Panc1 (cell line): ENCODE measurements around the gene FRMD4A. TPM values are rescaled to one million over a fixed set of nuclear protein-coding genes. Genes with fewer than 3 reads are reported as not detected.

Source experiments
- ATAC-seq: fragments of 200-7000 bp; cut with Tn5 transposase; 2 replicates; pipeline ENCODE4 v1.9.1; 2020; ENCODE audit warnings: mild to moderate bottlenecking, moderate library complexity
- BruUV-seq: library from RNA; stranded (reverse); fragments of 400-500 nt; replicated peaks from 2 replicates; lab custom pipeline; 2021; lab: Mats Ljungman, UMichigan
- CTCF ChIA-PET: fragments of 300-600 bp; sonication (Branson Sonifier 250); formaldehyde crosslinking; loops from one replicate; lab custom pipeline; 2022; ENCODE audit warnings: antibody characterized with exemption; lab: Charles Lee
- POLR2A ChIA-PET: fragments of 300-600 bp; sonication (Branson Sonifier 250); formaldehyde crosslinking; loops from one replicate; lab custom pipeline; 2022; ENCODE audit warnings: antibody characterized with exemption; lab: Charles Lee
- DNase-seq: peaks from one replicate; pipeline ENCODE4 v3.0.0-alpha.2; 2010; ENCODE audit warnings: low read depth, low spot score
- H3K27ac ChIP-seq: 2 replicates; pipeline ENCODE4 v1.5.1; 2011; ENCODE audit warnings: mild to moderate bottlenecking, low read length, inconsistent platforms
- H3K27me3 ChIP-seq: fragments of 200-500 bp; sonication (Bioruptor generic); 2 replicates; pipeline ENCODE4 v1.6.0; 2014; ENCODE audit warnings: low read length, inconsistent platforms; ENCODE audit not compliant: control insufficient read depth, insufficient read depth
- H3K36me3 ChIP-seq: fragments of 200-500 bp; sonication (Bioruptor generic); 2 replicates; pipeline ENCODE4 v1.5.1; 2014; ENCODE audit warnings: inconsistent platforms, mild to moderate bottlenecking, low read length, moderate library complexity; ENCODE audit not compliant: control insufficient read depth, insufficient read depth
- H3K4me1 ChIP-seq: 2 replicates; pipeline ENCODE4 v1.5.1; 2011; ENCODE audit warnings: inconsistent platforms, mild to moderate bottlenecking, low read length, moderate library complexity; ENCODE audit not compliant: control insufficient read depth, insufficient read depth
- H3K4me3 ChIP-seq, 2 experiments: 2 replicates each; pipeline ENCODE4 v1.5.1; 2011 to 2012; ENCODE audit warnings: low read depth in 2 of 2, low read length in 2 of 2, mild to moderate bottlenecking in 2 of 2, inconsistent platforms in 1 of 2, moderate library complexity in 1 of 2
- H3K9me3 ChIP-seq: fragments of 200-500 bp; sonication (Bioruptor generic); 2 replicates; pipeline ENCODE4 v1.5.1; 2014; ENCODE audit warnings: low read depth, mild to moderate bottlenecking, inconsistent platforms, low read length, moderate library complexity; ENCODE audit not compliant: control insufficient read depth, insufficient read depth
- CTCF ChIP-seq: fragments of 450-650 bp; IDR thresholded peaks from 2 replicates; pipeline ENCODE4 v1.5.1; 2017; ENCODE audit warnings: mild to moderate bottlenecking
- POLR2AphosphoS5 ChIP-seq: IDR thresholded peaks from 2 replicates; pipeline ENCODE4 v1.6.1; 2012; ENCODE audit warnings: mild to moderate bottlenecking, low read depth, low read length, moderate library complexity
- REST ChIP-seq, 2 experiments: IDR thresholded peaks; 2 replicates each; pipeline ENCODE4 v1.6.1; 2011 to 2012; ENCODE audit warnings: low read depth in 2 of 2, control low read depth in 1 of 2, low read length in 1 of 2, mild to moderate bottlenecking in 1 of 2, moderate library complexity in 1 of 2; ENCODE audit not compliant: insufficient read depth in 1 of 2
- SIN3A ChIP-seq: IDR thresholded peaks from 2 replicates; pipeline ENCODE4 v1.6.1; 2012; ENCODE audit warnings: low read depth, mild to moderate bottlenecking, low read length, moderate library complexity, borderline replicate concordance; ENCODE audit not compliant: insufficient read depth
- TCF7L2 ChIP-seq: IDR thresholded peaks from 2 replicates; pipeline ENCODE4 v1.6.1; 2011; ENCODE audit warnings: mild to moderate bottlenecking, low read depth, low read length, inconsistent platforms
- in situ Hi-C: cut with HindIII; loops from 2 replicates; pipeline ENCODE4 v1.10.0; 2016; ENCODE audit warnings: low sequenced_read_pairs, low pct_unique_long_range_greater_than_20kb
- intact Hi-C: fragments of 100-400 bp; cut with micrococcal nuclease; formaldehyde crosslinking; loops from one replicate; pipeline ENCODE4 v1.10.0; 2022; ENCODE audit not compliant: unreplicated experiment
- total RNA-seq: library from RNA; stranded (reverse); gene quantifications from one replicate; pipeline ENCODE4 v1.2.1, GENCODE V29; 2021; ENCODE audit not compliant: unreplicated experiment

Gene FRMD4A
- total RNA-seq, 1 experiment from 2014 or later, result 7.1 TPM

- H3K27me3 ChIP-seq, result no peaks in the 10 kb centered on the region
- in situ Hi-C loops, result no loop called here
- no peaks in the 10 kb centered on the region for H3K4me1 ChIP-seq
- intact Hi-C loops, result no loop called here
- TF ChIP-seq POLR2AphosphoS5 (no peak), CTCF (no peak)
- no peaks in the 10 kb centered on the region for H3K9me3 ChIP-seq
- ChIA-PET CTCF (no interaction called here), POLR2A (no interaction called here)
- BruUV-seq, result no TSS peak
- no peak overlapping the region for H3K27ac ChIP-seq
- ATAC-seq, result no peak
- no peaks in the 10 kb centered on the region for H3K36me3 ChIP-seq
- no peak for DNase-seq
- no peak overlapping the region for H3K4me3 ChIP-seq
These were observed 357.0 kb downstream of the FRMD4A start for GRCh38 chr10:13973742-13974141.

GRCh38 chr10:13972609-13973008, 358.1 kb downstream of the FRMD4A start:
- ATAC-seq, result no peak
- no peaks in the 10 kb centered on the region for H3K27me3 ChIP-seq
- no peaks in the 10 kb centered on the region for H3K9me3 ChIP-seq
- in situ Hi-C loops (no loop called here), intact Hi-C loops (no loop called here)
- no peaks in the 10 kb centered on the region for H3K4me1 ChIP-seq
- ChIA-PET CTCF (interaction anchor here (0.6 kb wide), 1 partner anchor 51 kb away, joined by 3 read pairs; no protein-coding TSS in a partner anchor), POLR2A (no interaction called here)
- H3K27ac ChIP-seq, result no peak overlapping the region
- TF ChIP-seq REST (IDR thresholded peaks at IDR 0.05; ENCODE audit: insufficient read depth in 1 of 2, low read depth in 2 of 2, low read length in 1 of 2) (no peak), POLR2AphosphoS5 (no peak), CTCF (no peak), TCF7L2 (no peak), SIN3A (no peak)
- H3K36me3 ChIP-seq, result no peaks in the 10 kb centered on the region
- no peak for DNase-seq
- no TSS peak for BruUV-seq
- H3K4me3 ChIP-seq, result no peak overlapping the region
